GM10847 (cell line): ENCODE results near the gene MACROD2.

Experiments
- POLR2A ChIP-seq: IDR thresholded peaks from 2 replicates; pipeline ENCODE4 v1.6.1; 2011; ENCODE audit not compliant: insufficient read length; ENCODE audit errors: extremely low read depth

Gene MACROD2

DNA sequence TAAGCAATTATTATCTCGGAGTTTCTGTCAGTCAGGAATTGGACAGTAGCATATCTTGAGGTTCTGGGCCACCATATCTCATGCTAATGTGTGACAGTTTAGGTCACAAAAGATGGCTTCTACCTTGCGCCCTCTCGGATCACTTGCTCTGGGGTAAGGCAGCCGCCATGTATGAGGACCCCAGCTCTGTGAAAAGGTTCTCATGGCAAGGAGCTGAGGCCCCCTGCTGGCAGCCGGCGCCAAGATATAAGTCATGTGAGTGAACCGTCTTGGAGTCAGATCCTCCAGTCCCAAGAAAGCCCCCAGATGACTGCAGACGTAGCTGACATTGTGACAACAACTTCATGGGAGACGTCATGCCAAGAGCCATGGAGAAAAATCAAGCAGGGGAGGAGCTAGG is 1907.2 kb downstream of the MACROD2 start:
- TF ChIP-seq POLR2A: no peak

DNA sequence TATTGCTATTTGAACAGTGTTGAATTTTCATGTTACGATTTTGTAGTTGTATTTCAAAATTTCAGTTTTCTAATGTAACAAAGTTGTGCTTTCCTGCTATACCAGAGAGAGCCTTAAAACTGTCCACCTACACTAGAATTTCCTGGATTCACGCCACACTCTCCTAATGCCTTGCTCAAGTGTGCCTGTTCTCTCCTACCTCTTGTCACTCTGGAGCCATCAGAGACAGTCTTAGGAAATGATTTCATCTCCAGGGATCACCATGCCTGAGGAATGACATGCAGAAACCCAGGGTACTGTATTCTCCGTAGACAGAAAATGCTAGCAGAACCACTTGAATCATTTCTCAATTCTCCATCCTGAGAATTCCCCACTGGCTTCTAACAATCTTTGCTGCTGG is 1910.3 kb downstream of the MACROD2 start:
- no peak for TF ChIP-seq POLR2A

DNA sequence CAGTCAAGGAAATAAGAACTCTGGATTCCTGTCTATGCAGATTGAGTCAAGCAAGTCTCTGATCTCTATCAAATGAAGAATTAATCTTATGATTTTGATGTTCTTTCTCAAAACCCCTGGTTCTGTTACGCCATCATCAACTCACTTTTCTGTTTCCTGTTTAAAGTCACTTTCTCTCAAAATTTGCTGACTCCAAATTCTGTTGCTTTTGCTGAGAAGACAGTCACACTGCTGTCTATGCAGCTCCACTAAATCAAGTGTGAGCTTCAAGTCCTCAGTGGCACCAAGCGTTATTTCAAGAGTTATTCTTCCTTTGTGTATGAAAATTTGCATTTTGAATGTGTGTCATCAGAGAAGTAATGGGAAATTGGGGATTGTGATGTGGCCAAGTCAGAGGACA is 1914.7 kb downstream of the MACROD2 start:
- no peak for TF ChIP-seq POLR2A

DNA sequence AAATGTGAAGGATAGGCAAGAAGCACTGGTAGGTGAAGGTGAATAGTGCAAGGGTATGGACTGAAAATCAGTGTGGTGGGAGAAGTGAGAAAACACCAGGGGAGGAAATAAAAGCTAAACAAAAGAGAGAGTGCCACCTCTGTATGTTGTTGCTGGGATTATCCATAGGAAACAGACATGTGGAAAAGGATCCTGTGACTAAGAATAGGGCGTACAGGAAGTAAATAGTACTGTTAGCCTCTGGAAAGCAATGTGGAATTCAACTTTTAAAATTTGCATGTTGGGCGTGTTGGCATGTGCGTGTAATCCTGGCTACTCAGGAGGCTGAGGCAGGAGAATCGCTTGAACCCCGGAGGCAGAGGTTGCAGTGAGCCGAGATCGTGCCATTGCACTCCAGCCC is 1916.3 kb downstream of the MACROD2 start:
- TF ChIP-seq POLR2A: no peak

DNA sequence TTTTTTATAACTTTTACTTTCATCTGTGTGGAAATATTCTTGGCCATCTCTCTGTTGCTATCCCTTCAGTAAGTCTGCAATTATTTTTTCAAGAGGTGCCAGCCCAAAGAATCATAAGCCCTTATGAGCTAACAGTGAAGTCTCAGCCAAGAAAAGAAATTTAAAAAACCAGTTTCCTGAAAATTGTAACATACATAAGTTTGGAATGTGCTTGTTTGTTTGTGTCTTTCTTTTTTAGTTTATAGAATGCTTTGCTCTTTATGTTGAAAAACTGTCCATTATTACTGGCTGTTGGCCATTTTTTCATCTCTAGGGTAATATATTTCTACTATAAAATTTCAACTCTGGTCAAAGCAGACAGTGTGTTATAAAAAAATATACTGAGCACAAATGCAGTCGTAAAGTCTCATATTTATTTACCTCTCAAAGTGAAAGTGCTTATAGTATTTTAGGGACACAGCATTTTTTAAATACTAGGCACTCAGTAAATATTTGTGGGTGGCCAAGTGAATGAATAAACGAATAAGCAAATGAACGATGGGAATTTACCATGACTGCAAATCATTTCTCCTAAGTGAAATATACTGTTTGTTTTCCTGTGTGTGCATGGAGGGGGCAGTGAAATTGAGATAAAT is 1918.2 kb downstream of the MACROD2 start:
- no peak for TF ChIP-seq POLR2A

DNA sequence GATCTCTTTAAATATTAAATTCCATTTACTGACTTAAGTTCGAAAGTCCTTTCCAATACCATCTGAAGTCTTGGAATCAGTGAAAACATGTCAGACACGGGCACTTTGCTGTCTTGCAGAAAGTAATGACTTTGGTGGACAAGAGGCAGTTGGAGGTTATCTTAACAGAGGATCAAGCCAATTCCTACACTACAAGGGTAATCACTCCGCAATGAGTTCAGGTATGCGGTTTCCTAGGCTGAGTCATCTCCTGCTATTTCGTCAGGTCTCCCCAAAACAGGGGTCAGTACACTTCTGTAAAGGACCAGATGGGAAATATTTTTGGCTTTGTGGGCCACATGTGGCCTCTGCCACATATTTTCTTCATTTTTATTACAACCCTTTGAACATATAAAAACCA is 1921.3 kb downstream of the MACROD2 start:
- no peak for TF ChIP-seq POLR2A

DNA sequence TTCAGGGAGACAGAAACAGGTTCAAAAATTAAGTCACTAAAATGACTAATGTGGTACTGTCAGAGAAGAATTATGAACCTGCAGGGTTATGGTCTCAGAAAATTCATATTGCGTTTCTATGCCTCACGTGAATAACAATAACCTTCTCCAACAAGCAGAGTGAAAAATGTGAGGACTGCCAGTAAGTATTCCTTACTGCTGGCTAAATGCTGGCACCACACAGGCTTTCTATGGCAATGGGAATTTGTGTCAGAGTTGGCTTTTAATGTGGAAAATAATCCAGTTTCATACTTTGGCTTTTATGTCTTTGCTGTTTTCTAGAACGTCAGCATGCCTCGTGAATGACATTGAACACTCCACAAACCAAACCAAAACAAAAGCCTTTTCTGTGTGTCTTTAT is 1922.0 kb downstream of the MACROD2 start:
- no peak for TF ChIP-seq POLR2A

DNA sequence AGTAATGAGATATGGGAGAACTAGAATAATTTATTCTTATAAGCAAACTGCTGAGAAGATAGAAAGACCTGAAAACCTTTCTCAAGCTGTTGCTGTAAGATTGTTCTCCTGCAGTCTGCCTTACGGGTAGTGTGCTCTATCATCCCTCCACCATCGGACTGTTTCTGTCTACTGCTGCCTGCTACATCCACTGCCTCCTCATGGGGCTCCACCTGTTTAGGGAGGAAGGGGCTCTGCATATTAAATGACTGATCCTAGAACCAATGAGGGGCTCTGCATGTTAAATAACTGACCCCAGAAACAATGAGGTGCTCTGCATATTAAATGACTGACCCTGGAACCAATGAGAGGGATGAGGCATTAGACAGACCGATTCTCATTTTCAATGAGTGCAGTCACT is 1923.3 kb downstream of the MACROD2 start:
- no peak for TF ChIP-seq POLR2A

DNA sequence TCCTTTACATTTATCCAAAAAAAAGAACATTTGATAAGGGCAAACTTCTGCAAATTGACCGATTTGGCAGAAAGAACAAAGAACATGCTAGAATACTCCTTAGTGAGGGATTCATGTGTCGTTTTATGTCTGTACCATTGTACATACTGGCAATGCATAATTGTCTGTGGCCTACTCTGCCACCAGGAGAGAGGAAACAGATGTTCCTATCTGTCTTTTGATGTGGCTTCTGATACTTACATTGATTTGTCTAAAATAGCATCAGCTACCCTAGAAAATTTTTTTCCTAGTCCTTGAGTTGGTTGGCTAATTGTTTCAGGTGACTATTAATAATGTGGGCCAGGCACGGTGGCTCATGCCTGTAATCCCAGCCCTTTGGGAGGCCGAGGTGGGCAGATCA is 1923.8 kb downstream of the MACROD2 start:
- TF ChIP-seq POLR2A: no peak

DNA sequence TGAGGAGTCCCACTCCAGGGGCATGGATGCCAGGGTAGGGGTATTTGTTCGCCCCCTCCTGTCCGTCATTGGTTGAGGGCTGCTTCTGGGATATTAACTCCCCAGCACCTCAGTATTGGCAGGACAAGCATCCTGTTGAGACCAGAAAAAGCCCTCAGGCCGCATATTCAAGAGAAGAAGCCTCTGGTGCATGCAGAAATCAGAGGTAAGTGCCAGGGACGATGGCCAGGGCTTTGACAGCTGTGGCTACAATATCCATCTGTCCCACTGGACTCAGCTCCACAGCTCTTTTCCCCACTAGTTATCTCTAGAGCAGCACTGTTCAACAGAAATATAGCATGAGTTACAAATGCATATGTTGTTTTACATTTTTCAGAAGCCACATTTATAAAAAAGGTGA is 1926.6 kb downstream of the MACROD2 start:
- TF ChIP-seq POLR2A: no peak

DNA sequence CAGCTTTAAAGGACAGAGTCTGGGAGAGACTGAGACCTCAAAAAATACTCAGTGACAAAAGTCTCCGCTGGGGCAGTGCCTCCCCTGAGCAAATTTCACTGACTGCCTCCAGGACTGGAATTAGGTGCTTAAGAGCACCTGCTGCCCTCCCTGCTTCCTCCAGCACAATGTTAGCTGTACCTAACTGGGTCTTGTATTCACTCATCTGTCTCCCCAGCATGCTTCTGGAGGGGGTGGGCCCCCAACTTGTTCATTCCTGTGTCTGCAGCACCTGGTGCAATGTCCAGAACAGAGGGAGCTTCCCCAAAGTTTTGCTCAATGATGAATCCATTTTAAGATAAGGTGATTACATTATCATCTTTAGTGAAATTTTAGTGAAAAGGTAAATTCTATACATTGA is 1927.2 kb downstream of the MACROD2 start:
- TF ChIP-seq POLR2A: no peak

DNA sequence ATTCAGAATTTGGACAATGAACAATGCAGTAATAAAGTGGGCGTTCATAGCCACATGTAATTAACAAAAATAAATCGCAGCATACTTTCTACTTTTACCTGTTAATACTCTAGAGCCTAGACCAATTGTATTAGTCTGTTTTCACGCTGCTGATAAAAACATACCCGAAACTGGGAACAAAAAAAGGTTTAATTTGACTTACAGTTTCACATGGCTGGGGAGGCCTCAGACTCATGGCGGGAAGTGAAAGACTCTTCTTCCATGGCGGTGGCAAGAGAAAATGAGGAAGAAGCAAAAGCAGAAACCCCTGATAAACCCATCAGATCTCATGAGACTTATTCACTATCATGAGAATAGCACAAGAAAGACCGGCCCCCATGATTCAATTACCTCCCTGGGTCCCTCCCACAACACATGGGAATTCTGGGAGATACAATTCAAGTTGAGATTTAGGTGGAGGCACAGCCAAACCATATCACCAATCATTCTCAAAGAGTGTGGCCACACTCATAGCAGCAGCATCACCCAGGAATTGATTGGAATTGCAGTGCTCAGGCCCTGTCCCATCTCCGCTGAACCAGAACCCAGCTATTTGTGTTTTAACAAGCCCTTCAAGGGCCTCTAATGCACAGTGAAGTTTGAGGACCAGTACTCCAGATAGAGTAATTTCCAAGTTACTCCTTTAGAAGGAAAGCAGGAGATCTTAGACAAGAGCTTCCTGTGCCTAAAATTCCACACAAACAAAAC is 1927.9 kb downstream of the MACROD2 start:
- TF ChIP-seq POLR2A: no peak

DNA sequence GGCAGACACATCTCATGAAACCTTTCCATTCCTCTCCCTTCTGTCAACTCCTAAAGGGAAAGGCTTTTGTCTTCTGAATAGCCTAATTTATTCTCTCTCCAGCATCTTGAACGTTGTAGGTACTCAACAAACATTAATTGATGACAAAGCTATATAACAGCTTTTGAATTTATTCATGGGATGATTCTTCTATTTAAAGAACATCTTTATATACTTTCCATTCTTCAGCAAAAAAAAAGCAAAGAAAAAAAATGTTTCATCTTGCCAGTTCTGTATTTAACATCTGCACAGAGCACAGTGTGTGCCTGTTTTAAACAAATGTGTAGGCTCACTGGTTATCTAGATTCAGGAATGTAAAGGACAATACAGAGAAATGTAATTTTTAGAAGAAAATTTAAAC is 1929.2 kb downstream of the MACROD2 start:
- TF ChIP-seq POLR2A: no peak

DNA sequence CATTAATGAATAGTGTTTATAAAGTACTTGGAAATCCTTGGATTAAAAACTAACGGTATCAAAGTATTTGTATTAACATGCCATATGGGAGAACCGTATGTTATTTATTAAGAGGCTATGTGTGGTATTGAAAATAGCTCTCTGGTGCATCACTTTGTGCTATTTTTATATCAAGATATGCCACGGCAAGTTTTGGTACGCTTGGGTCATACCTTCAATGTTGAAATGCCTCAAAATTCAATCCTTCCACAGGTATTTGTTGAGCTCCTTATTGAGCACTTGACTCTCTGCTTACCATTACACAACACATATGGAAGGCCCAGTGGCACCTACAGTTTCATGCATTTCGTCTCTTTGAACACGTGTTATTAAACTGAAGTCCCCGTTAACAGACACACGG is 1930.1 kb downstream of the MACROD2 start:
- no peak for TF ChIP-seq POLR2A

DNA sequence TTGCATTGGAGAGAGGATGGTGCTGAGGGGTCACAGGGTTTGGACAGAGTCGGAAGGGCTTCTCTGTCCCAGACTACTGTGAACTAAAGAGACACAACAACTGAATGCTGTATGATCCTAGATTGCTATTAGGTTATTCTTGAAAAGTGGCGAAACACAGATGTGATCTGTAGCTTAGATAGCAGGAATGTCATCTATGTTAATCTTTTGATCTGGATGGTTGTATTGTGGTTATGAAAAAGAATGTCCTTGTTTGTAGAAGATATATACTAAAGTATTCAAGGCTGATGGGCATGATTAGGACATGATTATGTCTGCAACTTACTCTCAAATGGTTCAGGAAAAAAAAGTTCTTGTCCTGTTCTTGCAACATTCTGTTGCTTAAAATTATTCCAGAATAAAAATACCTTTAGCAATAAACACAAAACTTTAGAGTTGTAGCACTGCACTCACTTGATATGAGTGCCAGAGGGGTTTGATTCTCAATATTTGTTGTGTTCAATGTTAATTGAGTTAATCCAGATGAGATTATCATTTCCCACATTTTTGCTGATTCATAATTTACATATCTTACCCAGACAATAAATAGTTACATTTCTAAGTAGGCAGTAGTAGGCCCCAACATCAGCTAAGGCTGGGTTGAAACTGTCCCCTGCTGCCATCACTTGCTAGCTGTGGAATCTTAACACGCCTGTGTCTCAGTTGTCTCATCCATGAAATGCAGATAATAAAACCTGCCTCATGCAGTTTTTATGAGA is 1932.8 kb downstream of the MACROD2 start:
- no peak for TF ChIP-seq POLR2A

DNA sequence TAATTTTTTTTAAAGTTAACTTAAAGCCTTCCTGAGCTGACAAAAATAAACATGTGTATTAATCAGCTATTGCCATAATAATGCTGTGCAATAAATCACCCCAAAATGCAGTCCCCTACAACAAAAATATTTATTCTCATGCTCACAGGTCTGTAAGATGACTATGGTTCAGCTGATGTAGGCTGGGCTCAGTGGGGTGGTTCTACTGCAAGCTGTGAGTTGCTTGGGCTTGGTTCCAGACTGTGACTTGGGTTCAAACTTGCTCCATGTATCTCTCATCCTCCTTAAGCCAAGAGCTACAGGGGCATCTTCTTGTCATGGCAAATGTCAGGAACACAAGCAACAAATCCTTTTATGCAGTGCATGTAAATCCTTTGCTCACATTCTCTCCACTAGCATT is 1933.6 kb downstream of the MACROD2 start:
- no peak for TF ChIP-seq POLR2A

DNA sequence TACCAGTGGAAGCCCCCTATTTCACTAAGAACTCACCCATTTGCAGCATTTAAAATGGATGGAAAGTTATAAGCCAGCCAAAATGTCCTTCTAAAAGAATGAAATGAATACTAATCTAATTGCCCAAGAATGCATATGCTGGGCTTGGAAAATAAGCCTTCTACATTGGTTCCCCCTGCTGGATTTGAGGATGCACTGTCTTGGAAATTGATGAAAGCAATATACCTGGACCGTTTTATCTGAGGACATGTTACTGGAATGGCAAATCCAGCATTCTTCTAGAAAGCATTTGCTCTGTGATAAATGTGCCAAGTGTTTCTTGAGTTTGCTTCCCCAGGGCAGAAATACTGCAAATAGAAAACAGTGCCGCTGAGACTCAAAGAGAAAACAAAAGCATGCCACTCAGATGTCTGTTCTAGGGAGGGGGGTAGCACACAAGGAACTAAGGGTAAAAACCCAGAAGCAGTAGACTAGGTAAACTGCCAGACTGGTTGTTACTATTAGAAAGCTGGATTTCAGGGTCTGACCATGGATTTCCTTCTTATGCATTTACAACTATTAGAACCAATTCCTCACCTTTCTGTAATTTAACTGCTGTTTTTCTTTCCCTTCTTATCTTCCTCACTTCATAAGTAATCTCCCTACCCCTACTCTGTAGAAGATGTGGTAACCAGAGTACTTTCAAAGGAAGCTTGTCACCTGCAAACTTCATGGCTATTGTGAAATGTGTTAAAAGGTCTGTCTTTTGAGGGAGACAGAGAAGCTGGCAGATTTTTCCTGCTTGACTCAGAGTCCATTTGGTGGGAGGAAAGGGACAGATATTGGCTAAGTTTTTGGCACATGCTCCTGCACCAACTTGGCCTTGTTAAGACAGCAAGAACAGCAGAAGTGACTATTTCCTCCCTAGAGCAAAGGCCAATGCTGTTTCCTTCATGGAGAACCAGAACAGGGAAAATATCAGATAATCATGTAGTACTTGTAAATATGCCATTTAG is 1935.3 kb downstream of the MACROD2 start:
- no peak for TF ChIP-seq POLR2A
